Measurements from ENCODE around the gene DACT2. TPM values are rescaled to one million over a fixed set of nuclear protein-coding genes. Genes with fewer than 3 reads are reported as not detected.

DACT2 gene
- total RNA-seq, 1 experiment from 2014 or later, result not detected

GRCh38 chr6:168311410-168312124 lies 8.0 kb downstream of the DACT2 start:
- Histone ChIP-seq H3K4me1 (ENCODE audit: control insufficient read depth in 1 of 2, insufficient read depth in 2 of 2, low read length in 2 of 2) (no peaks in the 10 kb centered on the region), H3K36me3 (ENCODE audit: control insufficient read depth in 1 of 2, insufficient read depth in 2 of 2, low read length in 2 of 2) (no peaks in the 10 kb centered on the region), H3K9me3 (ENCODE audit: control insufficient read depth in 1 of 2, insufficient read depth in 1 of 2, low read depth in 1 of 2, low read length in 2 of 2) (no peaks in the 10 kb centered on the region), H3K9me2 (ENCODE audit: insufficient read depth) (no peaks in the 10 kb centered on the region), H4K20me1 (ENCODE audit: insufficient read depth) (no peaks in the 10 kb centered on the region), H3K27ac (ENCODE audit: low read depth, low read length) (no peak overlapping the region), H3K4me2 (ENCODE audit: low read length) (no peak overlapping the region), H2AFZ (ENCODE audit: low read depth, low read length, poor library complexity, severe bottlenecking) (no peak overlapping the region), H3K4me3 (replicated peaks in 1 of 2; ENCODE audit: low read depth in 1 of 2, low read length in 2 of 2) (no peak overlapping the region), H3K27me3 (ENCODE audit: insufficient read depth, low read length) (no peaks in the 10 kb centered on the region), H3K79me2 (ENCODE audit: insufficient read depth, low read length) (no peaks in the 10 kb centered on the region), H3K9ac (ENCODE audit: low read length) (no peak overlapping the region)
- CTCF ChIA-PET, result no interaction called here
- no peak for DNase-seq (ENCODE audit: low read depth, low spot score)
- no TSS peak for BruUV-seq (replicated peaks)
- TF ChIP-seq CTCF (IDR thresholded peaks at IDR 0.05 in 2 of 3, conservative IDR thresholded peaks at IDR 0.05 in 1 of 3; ENCODE audit: borderline replicate concordance in 1 of 3, insufficient read depth in 1 of 3, low read depth in 2 of 3, low read length in 2 of 3) (no peak), SIN3A (IDR thresholded peaks at IDR 0.05; ENCODE audit: low read depth) (no peak), YY1 (IDR thresholded peaks at IDR 0.05; ENCODE audit: extremely low read depth, insufficient replicate concordance, low read depth, low read length) (no peak), CEBPB (IDR thresholded peaks at IDR 0.05; ENCODE audit: low read depth) (no peak), ZNF274 (IDR thresholded peaks at IDR 0.05; ENCODE audit: low read depth, low read length) (no peak), POLR2AphosphoS5 (IDR thresholded peaks at IDR 0.05; ENCODE audit: low read depth, low read length) (no peak), TCF7L2 (IDR thresholded peaks at IDR 0.05; ENCODE audit: borderline replicate concordance, extremely low read depth, insufficient read depth, insufficient read length) (no peak), SP1 (IDR thresholded peaks at IDR 0.05; ENCODE audit: low read depth) (no peak), JUND (IDR thresholded peaks at IDR 0.05) (no peak), SRF (IDR thresholded peaks at IDR 0.05; ENCODE audit: low read depth) (no peak), ZFX (IDR thresholded peaks at IDR 0.05) (no peak), ELF1 (IDR thresholded peaks at IDR 0.05; ENCODE audit: borderline replicate concordance, low read depth) (no peak), EGR1 (IDR thresholded peaks at IDR 0.05; ENCODE audit: low read depth) (no peak), CBX3 (IDR thresholded peaks at IDR 0.05; ENCODE audit: low read depth) (no peak)
- TF ChIP-seq, protein P1, sequence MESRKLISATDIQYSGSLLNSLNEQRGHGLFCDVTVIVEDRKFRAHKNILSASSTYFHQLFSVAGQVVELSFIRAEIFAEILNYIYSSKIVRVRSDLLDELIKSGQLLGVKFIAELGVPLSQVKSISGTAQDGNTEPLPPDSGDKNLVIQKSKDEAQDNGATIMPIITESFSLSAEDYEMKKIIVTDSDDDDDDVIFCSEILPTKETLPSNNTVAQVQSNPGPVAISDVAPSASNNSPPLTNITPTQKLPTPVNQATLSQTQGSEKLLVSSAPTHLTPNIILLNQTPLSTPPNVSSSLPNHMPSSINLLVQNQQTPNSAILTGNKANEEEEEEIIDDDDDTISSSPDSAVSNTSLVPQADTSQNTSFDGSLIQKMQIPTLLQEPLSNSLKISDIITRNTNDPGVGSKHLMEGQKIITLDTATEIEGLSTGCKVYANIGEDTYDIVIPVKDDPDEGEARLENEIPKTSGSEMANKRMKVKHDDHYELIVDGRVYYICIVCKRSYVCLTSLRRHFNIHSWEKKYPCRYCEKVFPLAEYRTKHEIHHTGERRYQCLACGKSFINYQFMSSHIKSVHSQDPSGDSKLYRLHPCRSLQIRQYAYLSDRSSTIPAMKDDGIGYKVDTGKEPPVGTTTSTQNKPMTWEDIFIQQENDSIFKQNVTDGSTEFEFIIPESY (IDR thresholded peaks at IDR 0.05; ENCODE audit: extremely low read depth, insufficient replicate concordance, low read length), result no peak
- TF ChIP-seq, protein P2, sequence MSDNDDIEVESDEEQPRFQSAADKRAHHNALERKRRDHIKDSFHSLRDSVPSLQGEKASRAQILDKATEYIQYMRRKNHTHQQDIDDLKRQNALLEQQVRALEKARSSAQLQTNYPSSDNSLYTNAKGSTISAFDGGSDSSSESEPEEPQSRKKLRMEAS (IDR thresholded peaks at IDR 0.05), result no peak
- TF ChIP-seq, protein P3, sequence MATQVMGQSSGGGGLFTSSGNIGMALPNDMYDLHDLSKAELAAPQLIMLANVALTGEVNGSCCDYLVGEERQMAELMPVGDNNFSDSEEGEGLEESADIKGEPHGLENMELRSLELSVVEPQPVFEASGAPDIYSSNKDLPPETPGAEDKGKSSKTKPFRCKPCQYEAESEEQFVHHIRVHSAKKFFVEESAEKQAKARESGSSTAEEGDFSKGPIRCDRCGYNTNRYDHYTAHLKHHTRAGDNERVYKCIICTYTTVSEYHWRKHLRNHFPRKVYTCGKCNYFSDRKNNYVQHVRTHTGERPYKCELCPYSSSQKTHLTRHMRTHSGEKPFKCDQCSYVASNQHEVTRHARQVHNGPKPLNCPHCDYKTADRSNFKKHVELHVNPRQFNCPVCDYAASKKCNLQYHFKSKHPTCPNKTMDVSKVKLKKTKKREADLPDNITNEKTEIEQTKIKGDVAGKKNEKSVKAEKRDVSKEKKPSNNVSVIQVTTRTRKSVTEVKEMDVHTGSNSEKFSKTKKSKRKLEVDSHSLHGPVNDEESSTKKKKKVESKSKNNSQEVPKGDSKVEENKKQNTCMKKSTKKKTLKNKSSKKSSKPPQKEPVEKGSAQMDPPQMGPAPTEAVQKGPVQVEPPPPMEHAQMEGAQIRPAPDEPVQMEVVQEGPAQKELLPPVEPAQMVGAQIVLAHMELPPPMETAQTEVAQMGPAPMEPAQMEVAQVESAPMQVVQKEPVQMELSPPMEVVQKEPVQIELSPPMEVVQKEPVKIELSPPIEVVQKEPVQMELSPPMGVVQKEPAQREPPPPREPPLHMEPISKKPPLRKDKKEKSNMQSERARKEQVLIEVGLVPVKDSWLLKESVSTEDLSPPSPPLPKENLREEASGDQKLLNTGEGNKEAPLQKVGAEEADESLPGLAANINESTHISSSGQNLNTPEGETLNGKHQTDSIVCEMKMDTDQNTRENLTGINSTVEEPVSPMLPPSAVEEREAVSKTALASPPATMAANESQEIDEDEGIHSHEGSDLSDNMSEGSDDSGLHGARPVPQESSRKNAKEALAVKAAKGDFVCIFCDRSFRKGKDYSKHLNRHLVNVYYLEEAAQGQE (IDR thresholded peaks at IDR 0.05; ENCODE audit: low read depth), result no peak
- RAD21 ChIA-PET (ENCODE audit: low non-redundant PET in 1 of 2, low total read pairs in 2 of 2, uncharacterized antibody in 2 of 2, unreplicated experiment in 2 of 2), result no interaction called here
- no peak for ATAC-seq
- intact Hi-C loops (cut with micrococcal nuclease), result no loop called here
- POLR2A ChIA-PET, result no interaction called here

Data from HCT116 (cell line).